ENCODE measurements around the gene VWA5B1. TPM values are rescaled to one million over a fixed set of nuclear protein-coding genes. Genes with fewer than 3 reads are reported as not detected.

Gene VWA5B1
- total and polyA plus RNA-seq, 10 of the 15 experiments (the other 5 are each of a cell fraction or from before 2014, with no cell fraction given) = under 0.01 to 0.05 (median 0.01) TPM; not detected in 7

DNA sequence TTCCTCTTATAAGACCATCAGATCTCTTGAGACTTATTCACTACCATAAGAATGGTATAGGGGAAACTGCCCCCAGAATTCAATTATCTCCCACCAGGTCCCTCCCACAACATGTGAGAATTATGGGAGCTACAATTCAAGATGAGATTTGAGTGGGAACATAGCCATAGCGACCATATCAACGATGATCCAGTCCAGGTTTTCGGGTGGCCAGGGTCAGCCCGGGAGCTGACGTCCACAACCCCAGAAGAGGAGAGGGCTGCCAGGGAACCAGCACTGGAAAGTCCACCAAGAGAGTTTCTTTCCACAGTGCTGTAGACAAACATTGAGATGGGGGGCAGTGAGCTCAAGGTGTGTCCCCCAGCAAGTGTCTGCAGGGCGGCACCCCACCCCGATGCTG, 88.4 kb downstream of the VWA5B1 start:
- no peak overlapping the region for H3K27ac ChIP-seq (ENCODE audit: control insufficient read depth, insufficient read depth)
- no peaks in the 10 kb centered on the region for H4K20me1 ChIP-seq (ENCODE audit: control insufficient read depth, insufficient read depth)
- H3K4me2 ChIP-seq (ENCODE audit: control insufficient read depth, insufficient read depth) = no peak overlapping the region
- 33% methylated on average over 7 of the region's 7 CpGs for WGBS (ENCODE audit: insufficient coverage, insufficient replicate concordance, low lambda C conversion rate, missing lambda C conversion rate)
- ChIA-PET RAD21 (ENCODE audit: unreplicated experiment) (no interaction called here), CTCF (interaction anchor here (1.0 to 1.2 kb wide), 2 partner anchors 17 to 566 kb away, joined by 4 read pairs; no protein-coding TSS in a partner anchor), SMC1A (ENCODE audit: uncharacterized antibody, unreplicated experiment) (interaction anchor here (1.0 kb wide), 1 partner anchor 50 kb away, joined by 3 read pairs; no protein-coding TSS in a partner anchor), POLR2A (no interaction called here)
- H3K79me2 ChIP-seq (ENCODE audit: control insufficient read depth, insufficient read depth, low read length) = no peaks in the 10 kb centered on the region
- intact Hi-C loops (cut with micrococcal nuclease; ENCODE audit: unreplicated experiment) (no loop called here), in situ Hi-C loops (cut with MboI) (loop anchor here (5.0 kb wide), 1 partner anchor 113 kb away; no protein-coding TSS in a partner anchor)
- ATAC-seq = no peak
- no peaks in the 10 kb centered on the region for H3K36me3 ChIP-seq (ENCODE audit: control insufficient read depth in 2 of 2, insufficient read depth in 2 of 2, low read length in 1 of 2)
- no peak overlapping the region for H3K4me3 ChIP-seq
- FAIRE-seq = no peak
- H3K27me3 ChIP-seq (replicated peaks in 1 of 2; ENCODE audit: control insufficient read depth in 2 of 2, insufficient read depth in 2 of 2, low read length in 1 of 2) = 0 out of 4 replicates have a peak, but pooled peaks cover 2 to 4% of the 10 kb centered on the region in 2 experiments
- H2AFZ ChIP-seq (ENCODE audit: control insufficient read depth, low read depth, low read length) = no peak overlapping the region
- peaks cover 4% of the 10 kb centered on the region; the same call in 1 of the 2 replicates for H3K4me1 ChIP-seq (ENCODE audit: control insufficient read depth, insufficient read depth, low read length)
- no TSS peak for BruUV-seq (replicated peaks)
- H3K9me3 ChIP-seq (replicated peaks; ENCODE audit: control insufficient read depth, insufficient read depth, low read length) = no peaks in the 10 kb centered on the region; the same call in 2 of the 3 replicates
- no peak overlapping the region for H3K9ac ChIP-seq (ENCODE audit: control insufficient read depth, insufficient read depth, low read length)
- DNase-seq (ENCODE audit: low read depth, low spot score) = no peak
- TF ChIP-seq SMAD1 (IDR thresholded peaks at IDR 0.05; ENCODE audit: low read depth, partially characterized antibody) (no peak), ETV6 (conservative IDR thresholded peaks at IDR 0.05 in 1 of 2, IDR thresholded peaks at IDR 0.05 in 1 of 2; ENCODE audit: borderline replicate concordance in 1 of 2, low read depth in 1 of 2) (no peak), BCL11A (IDR thresholded peaks at IDR 0.05; ENCODE audit: low read depth, low read length) (no peak), RB1 (IDR thresholded peaks at IDR 0.05; ENCODE audit: borderline replicate concordance) (no peak), CREM (IDR thresholded peaks at IDR 0.05; ENCODE audit: low read depth) (no peak), LARP7 (IDR thresholded peaks at IDR 0.05) (no peak)

DNA sequence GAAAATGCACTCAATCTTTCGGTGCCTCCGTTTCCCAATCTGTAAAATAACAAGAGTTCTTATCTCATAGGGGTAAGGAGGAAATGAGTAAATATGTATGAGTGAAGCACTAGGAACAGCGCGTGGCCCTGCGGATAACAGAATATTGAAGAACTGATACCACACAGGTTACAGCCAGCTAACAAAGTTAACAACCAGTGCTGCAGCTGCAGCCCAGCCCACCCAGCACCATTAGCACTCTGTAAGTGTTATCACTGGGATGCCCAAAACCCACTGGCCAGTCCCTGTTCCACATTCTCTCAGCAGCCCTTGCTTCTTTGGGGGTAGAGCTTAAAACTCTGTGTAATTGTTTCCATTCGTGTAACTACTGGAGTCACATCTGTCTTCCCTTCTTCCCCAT, 89.5 kb downstream of the VWA5B1 start:
- POLR2A ChIA-PET = no interaction called here
- Histone ChIP-seq H2AFZ (ENCODE audit: control insufficient read depth, low read depth, low read length) (no peak overlapping the region), H3K36me3 (ENCODE audit: control insufficient read depth in 2 of 2, insufficient read depth in 2 of 2, low read length in 1 of 2) (no peaks in the 10 kb centered on the region), H4K20me1 (ENCODE audit: control insufficient read depth, insufficient read depth) (no peaks in the 10 kb centered on the region), H3K79me2 (ENCODE audit: control insufficient read depth, insufficient read depth, low read length) (no peaks in the 10 kb centered on the region), H3K27ac (ENCODE audit: control insufficient read depth, insufficient read depth) (no peak overlapping the region), H3K9ac (ENCODE audit: control insufficient read depth, insufficient read depth, low read length) (no peak overlapping the region), H3K27me3 (replicated peaks in 1 of 2; ENCODE audit: control insufficient read depth in 2 of 2, insufficient read depth in 2 of 2, low read length in 1 of 2) (peaks cover 2% of the 10 kb centered on the region in 2 experiments; a peak in 1 of 4 replicates), H3K4me3 (no peak overlapping the region), H3K4me1 (ENCODE audit: control insufficient read depth, insufficient read depth, low read length) (peaks cover 4% of the 10 kb centered on the region; the same call in 1 of the 2 replicates), H3K9me3 (replicated peaks; ENCODE audit: control insufficient read depth, insufficient read depth, low read length) (no peaks in the 10 kb centered on the region; the same call in 2 of the 3 replicates), H3K4me2 (ENCODE audit: control insufficient read depth, insufficient read depth) (no peak overlapping the region)
- SMC1A ChIA-PET (ENCODE audit: uncharacterized antibody, unreplicated experiment) = no interaction called here
- CTCF ChIA-PET = interaction anchor here (1.0 to 1.2 kb wide), 4 partner anchors 18 to 567 kb away, joined by 3 to 4 read pairs (median 4); no protein-coding TSS in a partner anchor
- RAD21 ChIA-PET (ENCODE audit: unreplicated experiment) = no interaction called here
- no peak for ATAC-seq
- intact Hi-C loops (cut with micrococcal nuclease; ENCODE audit: unreplicated experiment) = no loop called here
- DNase-seq (ENCODE audit: low read depth, low spot score) = no peak
- no peak for FAIRE-seq
- BruUV-seq (replicated peaks) = no TSS peak
- in situ Hi-C loops (cut with MboI) = no loop called here
- WGBS (ENCODE audit: insufficient coverage, insufficient replicate concordance, low lambda C conversion rate, missing lambda C conversion rate) = 9% methylated on average over 6 of the region's 6 CpGs
- TF ChIP-seq SMARCA5 (IDR thresholded peaks at IDR 0.05) = no peak
- TF ChIP-seq, protein P1, sequence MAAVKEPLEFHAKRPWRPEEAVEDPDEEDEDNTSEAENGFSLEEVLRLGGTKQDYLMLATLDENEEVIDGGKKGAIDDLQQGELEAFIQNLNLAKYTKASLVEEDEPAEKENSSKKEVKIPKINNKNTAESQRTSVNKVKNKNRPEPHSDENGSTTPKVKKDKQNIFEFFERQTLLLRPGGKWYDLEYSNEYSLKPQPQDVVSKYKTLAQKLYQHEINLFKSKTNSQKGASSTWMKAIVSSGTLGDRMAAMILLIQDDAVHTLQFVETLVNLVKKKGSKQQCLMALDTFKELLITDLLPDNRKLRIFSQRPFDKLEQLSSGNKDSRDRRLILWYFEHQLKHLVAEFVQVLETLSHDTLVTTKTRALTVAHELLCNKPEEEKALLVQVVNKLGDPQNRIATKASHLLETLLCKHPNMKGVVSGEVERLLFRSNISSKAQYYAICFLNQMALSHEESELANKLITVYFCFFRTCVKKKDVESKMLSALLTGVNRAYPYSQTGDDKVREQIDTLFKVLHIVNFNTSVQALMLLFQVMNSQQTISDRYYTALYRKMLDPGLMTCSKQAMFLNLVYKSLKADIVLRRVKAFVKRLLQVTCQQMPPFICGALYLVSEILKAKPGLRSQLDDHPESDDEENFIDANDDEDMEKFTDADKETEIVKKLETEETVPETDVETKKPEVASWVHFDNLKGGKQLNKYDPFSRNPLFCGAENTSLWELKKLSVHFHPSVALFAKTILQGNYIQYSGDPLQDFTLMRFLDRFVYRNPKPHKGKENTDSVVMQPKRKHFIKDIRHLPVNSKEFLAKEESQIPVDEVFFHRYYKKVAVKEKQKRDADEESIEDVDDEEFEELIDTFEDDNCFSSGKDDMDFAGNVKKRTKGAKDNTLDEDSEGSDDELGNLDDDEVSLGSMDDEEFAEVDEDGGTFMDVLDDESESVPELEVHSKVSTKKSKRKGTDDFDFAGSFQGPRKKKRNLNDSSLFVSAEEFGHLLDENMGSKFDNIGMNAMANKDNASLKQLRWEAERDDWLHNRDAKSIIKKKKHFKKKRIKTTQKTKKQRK (IDR thresholded peaks at IDR 0.05; ENCODE audit: low read depth, low read length) = no peak
- TF ChIP-seq, protein P2, sequence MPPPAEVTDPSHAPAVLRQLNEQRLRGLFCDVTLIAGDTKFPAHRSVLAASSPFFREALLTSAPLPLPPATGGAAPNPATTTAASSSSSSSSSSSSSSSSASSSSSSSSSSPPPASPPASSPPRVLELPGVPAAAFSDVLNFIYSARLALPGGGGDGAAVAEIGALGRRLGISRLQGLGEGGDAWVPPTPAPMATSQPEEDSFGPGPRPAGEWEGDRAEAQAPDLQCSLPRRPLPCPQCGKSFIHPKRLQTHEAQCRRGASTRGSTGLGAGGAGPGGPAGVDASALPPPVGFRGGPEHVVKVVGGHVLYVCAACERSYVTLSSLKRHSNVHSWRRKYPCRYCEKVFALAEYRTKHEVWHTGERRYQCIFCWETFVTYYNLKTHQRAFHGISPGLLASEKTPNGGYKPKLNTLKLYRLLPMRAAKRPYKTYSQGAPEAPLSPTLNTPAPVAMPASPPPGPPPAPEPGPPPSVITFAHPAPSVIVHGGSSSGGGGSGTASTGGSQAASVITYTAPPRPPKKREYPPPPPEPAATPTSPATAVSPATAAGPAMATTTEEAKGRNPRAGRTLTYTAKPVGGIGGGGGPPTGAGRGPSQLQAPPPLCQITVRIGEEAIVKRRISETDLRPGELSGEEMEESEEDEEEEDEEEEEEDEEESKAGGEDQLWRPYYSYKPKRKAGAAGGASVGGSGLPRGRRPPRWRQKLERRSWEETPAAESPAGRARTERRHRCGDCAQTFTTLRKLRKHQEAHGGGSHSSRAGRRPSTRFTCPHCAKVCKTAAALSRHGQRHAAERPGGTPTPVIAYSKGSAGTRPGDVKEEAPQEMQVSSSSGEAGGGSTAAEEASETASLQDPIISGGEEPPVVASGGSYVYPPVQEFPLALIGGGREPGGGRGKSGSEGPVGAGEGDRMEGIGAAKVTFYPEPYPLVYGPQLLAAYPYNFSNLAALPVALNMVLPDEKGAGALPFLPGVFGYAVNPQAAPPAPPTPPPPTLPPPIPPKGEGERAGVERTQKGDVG (CRISPR knock-in tag; IDR thresholded peaks at IDR 0.05) = no peak
- TF ChIP-seq SREBF2 (IDR thresholded peaks at IDR 0.05; ENCODE audit: low read length) = no peak
